GDM1 (cell line): ENCODE results near the gene METTL5.
"Not testable (repeated sequence)": the region's sequence is repeated elsewhere in the genome, so short reads cannot be mapped to it uniquely, and the experiment has no call there.

Experiments used
- DNase-seq: peaks from one replicate; lab custom pipeline; 2025; lab: John Stamatoyannopoulos, UW

The METTL5 gene

DNA sequence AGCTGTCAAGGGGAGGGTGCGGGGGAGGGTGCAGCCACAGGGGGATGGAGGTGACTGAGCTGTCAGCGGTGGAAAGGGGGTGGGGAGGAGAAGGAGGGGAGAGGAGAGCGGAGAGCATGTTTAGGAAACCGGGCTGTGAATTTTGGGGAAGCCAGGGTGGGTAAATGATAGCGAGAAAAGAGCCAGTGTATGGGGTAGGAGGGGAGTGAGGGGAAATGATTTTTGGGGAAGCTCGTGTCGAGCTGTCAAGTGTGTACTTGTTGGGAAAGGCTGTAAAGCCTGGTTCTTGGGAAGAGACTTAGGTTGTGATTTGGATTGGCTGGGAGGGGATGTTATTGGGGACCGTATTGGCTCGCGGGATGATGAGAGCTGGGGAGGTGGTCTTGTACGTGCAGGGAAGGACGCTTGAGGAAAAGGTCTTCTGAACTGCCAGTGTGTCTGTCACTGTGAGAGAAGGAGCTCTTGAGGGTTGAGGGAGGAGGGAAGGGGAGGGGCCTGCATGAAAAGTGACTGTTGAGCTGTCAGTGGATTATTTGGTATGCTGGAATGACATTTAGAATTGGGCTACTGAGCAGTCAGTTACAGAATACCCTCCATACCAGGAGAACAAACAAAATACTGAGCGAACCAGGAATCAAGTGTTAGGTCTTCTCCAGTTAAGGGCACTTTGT, 3.6 kb upstream of the METTL5 start:
- peak; percentile 58 for DNase-seq

GRCh38 chr2:169827272-169828140, 2.8 kb upstream of the METTL5 start, which contains the start of gene UBR3:
Gene UBR3 (plus strand): TSS chr2:169827454. CDS start chr2:169827508, 54 bp downstream.
- peak; percentile 84 for DNase-seq

GRCh38 chr2:169823996-169824372, 721 bp downstream of the METTL5 start:
- DNase-seq, result no peak

DNA sequence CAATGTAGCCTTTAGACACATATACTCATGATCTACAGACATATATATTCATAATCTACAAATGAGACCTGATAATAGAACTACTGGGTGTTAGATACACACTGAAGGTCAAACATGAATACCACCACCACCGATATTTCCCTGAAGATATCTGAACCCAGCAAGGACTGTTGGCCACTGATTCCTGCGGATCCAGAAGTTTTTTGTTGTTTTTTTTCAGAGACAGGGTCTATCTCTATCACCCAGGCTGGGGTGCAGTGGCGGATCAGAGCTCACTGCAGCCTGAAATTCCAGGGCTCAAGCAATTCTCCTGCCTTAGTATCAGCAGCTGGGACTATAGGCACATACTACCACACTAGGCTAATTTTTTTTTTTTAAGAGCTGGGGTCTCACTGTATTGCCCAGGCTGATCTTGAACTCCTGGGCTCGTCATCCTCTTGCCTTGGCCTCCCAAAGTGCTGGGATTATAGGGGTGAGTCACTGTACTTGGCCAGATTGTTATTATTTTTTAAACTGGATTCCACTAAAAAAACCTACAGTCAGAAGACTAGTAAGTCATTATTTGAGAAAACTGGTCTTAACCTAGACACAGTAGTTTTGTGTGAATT, 1.8 kb downstream of the METTL5 start:
- no peak for DNase-seq

DNA sequence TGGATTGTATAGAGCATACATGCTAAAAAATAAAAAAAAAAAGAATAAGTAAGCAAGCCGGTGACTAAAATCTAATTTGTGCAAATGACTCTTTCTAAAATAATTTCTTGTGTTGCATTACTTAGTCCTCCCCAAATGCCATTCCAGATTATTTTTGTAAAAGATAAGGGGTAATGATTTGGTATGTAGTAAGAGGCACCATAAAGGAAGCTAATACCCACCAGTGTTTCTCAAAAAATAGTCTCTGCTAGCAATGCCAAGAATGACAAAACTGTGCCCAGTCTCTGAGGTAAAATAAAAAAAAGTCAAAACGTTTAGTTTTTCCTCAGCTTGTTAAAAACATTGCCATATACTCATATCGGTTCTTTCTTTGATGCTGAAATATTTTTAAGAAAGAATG, 2.7 kb downstream of the METTL5 start:
- no peak for DNase-seq

DNA sequence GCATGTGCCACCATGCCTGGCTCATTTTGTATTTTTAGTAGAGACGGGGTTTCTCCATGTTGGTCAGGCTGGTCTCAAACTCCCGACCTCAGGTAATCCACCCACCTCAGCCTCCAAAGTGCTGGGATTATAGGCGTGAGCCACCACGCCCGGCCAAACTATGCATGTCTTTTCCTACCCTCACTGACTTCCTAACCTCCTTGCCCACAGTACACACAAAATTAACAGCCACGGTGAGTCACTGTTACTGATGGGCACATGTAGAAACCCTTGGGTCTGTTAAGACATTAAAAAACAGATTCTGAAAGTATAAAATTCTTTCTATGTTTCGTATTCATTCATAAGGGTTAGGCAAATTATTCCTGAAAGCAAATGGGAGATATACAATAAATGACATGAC, 4.6 kb downstream of the METTL5 start:
- DNase-seq, result not testable (repeated sequence)

DNA sequence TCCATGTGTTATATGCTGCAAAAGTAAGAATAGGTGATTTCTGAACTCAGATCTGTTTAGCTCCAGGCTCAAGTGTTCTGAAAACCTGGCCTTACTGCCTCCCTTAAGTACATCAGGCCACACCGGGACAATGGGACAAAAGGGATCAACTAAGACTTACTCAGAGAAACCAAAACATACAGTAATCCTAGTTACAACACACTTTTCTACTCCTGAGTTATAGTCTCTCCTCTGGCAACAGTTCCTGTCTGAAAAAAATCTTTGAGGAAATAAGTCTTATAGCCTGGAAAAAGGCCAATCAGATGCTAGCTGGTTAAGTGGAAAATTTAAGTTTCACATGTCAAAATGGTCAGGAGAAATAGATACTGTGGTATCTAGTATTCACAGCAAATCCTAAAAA, 5.6 kb downstream of the METTL5 start:
- no peak for DNase-seq

GRCh38 chr2:169818241-169818640, 6.5 kb downstream of the METTL5 start:
- no peak for DNase-seq

DNA sequence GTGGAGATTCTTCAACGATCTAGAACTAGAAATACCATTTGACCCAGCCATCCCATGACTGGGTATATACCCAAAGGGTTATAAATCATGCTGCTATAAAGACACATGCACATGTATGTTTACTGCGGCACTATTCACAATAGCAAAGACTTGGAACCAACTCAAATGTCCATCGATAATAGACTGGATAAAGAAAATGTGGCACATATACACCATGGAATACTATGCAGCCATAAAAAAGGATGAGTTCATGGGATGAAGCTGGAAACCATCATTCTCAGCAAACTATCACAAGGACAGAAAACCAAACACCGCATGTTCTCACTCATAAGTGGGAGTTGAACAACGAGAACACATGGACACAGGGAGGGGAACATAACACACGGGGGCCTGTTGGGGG, 7.3 kb downstream of the METTL5 start:
- DNase-seq, result not testable (repeated sequence)

DNA sequence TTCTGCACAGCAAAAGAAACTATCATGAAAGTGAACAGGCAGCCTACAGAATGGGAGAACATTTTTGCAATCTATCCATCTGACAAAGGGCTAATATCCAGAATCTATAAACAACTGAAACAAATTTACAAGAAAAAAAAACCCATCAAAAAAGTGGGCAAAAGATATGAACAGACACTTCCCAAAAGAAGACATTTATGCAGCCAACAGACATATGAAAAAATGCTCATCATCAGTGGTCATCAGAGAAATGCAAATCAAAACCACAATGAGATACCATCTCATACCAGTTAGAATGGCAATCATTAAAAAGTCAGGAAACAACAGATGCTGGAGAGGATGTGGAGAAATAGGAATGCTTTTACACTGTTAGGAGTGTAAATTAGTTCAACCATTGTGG, 7.7 kb downstream of the METTL5 start:
- DNase-seq, result not testable (repeated sequence)

- no peak for DNase-seq
Observed at GRCh38 chr2:169815849-169816248, 8.9 kb downstream of the METTL5 start.

DNA sequence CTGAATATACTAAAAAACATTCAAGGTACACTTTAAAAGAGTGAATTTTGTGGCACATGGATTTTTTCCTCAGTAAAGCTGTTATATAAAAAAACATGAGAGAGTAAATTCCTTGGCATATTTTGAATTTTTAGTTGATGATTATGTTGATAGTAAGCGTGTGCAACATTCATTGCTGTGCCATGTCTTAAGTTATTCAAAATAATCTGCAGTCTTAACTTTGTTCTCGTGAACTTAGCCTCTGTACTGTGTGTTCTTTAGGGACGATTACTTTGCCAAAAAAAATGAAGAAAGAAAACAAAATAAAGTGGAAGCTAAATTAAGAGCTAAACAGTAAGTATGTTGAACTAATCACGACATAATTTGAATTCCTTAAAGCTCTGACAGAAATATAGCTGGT, 16.5 kb downstream of the METTL5 start:
- DNase-seq, result no peak

DNA sequence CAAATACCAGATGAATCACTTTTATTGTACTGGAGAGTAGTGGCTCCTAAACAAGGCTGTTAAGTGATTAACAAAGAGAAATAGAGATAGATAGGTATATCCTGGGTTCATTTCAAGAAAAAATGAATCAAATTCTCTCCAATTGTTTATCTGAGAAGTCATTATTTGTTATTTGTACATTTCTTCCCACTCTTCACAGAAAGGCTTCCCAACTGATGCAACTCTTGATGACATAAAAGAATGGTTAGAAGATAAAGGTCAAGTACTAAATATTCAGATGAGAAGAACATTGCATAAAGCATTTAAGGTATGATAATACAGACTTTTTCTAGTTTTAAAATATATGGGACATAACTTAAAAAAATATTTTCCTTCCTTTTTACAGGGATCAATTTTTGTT, 18.1 kb downstream of the METTL5 start:
- no peak for DNase-seq

GRCh38 chr2:169803480-169803879, 21.2 kb downstream of the METTL5 start:
- no peak for DNase-seq

DNA sequence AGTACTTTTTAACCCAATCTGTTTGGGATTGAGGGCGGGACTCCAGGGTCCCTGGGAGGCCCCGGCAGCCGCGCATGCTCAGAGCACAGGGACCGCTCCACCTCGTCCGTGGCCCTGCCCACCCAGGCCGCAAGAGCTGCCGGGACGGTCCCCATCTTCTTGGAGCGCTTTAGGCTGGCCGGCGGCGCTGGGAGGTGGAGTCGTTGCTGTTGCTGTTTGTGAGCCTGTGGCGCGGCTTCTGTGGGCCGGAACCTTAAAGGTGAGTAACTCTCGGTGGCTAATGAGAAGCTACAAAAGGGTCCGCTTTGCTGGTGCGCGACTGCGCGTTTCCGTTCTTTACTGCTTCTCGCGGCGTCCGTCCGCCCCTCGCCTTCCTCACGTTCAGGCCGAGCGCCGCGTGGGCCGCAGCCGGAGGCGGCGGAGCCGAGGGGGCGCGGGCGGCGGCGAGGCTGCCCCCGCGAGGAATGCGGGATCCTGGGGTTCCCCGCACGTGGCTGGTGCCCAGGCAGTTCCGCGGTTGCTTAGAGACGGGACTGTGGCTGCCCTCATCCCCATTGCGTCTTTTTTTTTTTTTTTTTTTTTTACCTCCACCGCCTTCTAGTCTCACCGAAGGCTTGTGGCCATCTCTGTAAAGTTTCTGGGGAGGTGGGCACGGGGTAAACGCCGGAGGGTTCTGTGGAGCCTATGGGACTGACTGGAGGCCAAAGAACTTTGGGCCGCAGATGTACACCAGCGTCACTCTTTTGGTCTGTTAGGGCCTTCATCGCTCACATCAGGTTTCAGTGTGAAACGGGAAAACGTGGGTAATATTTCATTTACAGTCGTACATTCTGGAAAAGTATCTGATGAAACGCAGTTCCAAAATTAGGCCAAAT, 25.8 kb downstream of the METTL5 start, which contains the start of gene SSB:
Gene SSB (plus strand): TSS at position 154 of the 875 bp plus-strand sequence. CDS start 2,090 bp downstream, outside the sequence.
- DNase-seq, result peak; percentile 86

DNA sequence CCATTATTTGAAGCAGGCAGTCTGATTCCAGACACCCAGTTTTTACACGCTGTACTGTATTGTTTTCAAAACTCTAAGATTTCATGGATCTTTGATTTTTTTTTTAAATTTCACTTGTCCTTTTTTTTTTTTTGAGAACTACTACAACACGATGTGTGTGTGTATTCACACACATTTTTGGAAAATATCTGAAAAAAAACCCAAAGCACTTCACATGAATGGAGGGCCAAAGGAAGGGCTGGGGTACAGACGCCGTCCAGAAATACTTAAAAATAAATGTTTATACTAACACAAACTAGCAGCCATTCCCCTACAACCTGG, 26.3 kb downstream of the METTL5 start:
- no peak for DNase-seq

GRCh38 chr2:169797601-169798000, 27.1 kb downstream of the METTL5 start:
- DNase-seq, result no peak

DNA sequence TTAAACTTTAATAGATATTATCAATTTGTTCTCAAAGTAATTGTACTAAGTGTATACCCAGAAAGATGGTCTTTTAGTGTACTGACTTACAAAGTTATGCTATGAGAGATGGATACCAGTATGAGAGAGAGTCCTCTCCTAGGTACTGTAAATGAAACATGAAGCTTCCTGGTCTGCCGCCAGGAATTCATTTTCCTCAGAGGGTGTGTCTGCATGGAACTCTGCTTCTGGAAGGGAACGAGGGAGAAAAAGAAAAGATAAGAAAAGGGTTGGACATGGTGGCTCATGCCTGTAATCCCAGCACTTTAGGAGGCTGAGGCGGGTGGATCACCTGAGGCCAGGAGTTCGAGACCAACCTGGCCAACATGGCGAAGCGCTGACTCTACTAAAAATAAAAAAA, 28.3 kb downstream of the METTL5 start:
- no peak for DNase-seq

- no peak for DNase-seq
Observed at GRCh38 chr2:169795181-169795580, 29.5 kb downstream of the METTL5 start.

- DNase-seq, result no peak
Observed at GRCh38 chr2:169790581-169790980, 34.1 kb downstream of the METTL5 start.

- no peak for DNase-seq
Observed at GRCh38 chr2:169782513-169782912, 42.2 kb downstream of the METTL5 start.
